HUDEP-2 (cell line): Measurements from ENCODE around the gene CST1.
"Not testable (repeated sequence)": the region's sequence is repeated elsewhere in the genome, so short reads cannot be mapped to it uniquely, and the experiment has no call there.

Experiments used
- DNase-seq, 76 experiments: peaks; one replicate each; lab custom pipeline; 2025; ENCODE audit not compliant: unreplicated experiment in 76 of 76; lab: John Stamatoyannopoulos, UW

Gene CST1

GRCh38 chr20:23756792-23757191, 6.1 kb upstream of the CST1 start:
- not testable (repeated sequence) for DNase-seq

GRCh38 chr20:23755131-23755611, 4.4 kb upstream of the CST1 start:
- DNase-seq, result not testable (repeated sequence)

- no peak for DNase-seq
Observed at GRCh38 chr20:23754731-23755130, 4.0 kb upstream of the CST1 start.

GRCh38 chr20:23753589-23753988, 2.9 kb upstream of the CST1 start:
- DNase-seq, result no peak

- DNase-seq, result no peak
Observed at GRCh38 chr20:23753194-23753548, 2.4 kb upstream of the CST1 start.

- no peak for DNase-seq
Observed at GRCh38 chr20:23752481-23753193, 1.9 kb upstream of the CST1 start.

GRCh38 chr20:23752019-23752418, 1.3 kb upstream of the CST1 start:
- DNase-seq, result no peak

- no peak for DNase-seq
Observed at GRCh38 chr20:23749746-23750145, 989 bp downstream of the CST1 start.

- DNase-seq, result not testable (repeated sequence)
Observed at GRCh38 chr20:23748975-23749374, 1.8 kb downstream of the CST1 start.

GRCh38 chr20:23747551-23747950, 3.2 kb downstream of the CST1 start:
- DNase-seq, result not testable (repeated sequence)

GRCh38 chr20:23747092-23747491, 3.6 kb downstream of the CST1 start:
- not testable (repeated sequence) for DNase-seq

GRCh38 chr20:23746321-23746720, 4.4 kb downstream of the CST1 start:
- DNase-seq, result no peak

GRCh38 chr20:23745247-23745646, 5.5 kb downstream of the CST1 start:
- DNase-seq, result no peak

- DNase-seq, result no peak
Observed at GRCh38 chr20:23744817-23745216, 5.9 kb downstream of the CST1 start.

- DNase-seq, result not testable (repeated sequence)
Observed at GRCh38 chr20:23735391-23735790, 15.3 kb downstream of the CST1 start.

- DNase-seq, result not testable (repeated sequence)
Observed at GRCh38 chr20:23734949-23735348, 15.8 kb downstream of the CST1 start.

GRCh38 chr20:23734440-23734839, 16.3 kb downstream of the CST1 start:
- not testable (repeated sequence) for DNase-seq

- DNase-seq, result no peak
Observed at GRCh38 chr20:23727016-23727415, 23.7 kb downstream of the CST1 start.

GRCh38 chr20:23725102-23725501, 25.6 kb downstream of the CST1 start:
- no peak for DNase-seq

- DNase-seq, result peak in 38 of 76 experiments; percentile 1 to 46 (median 18)
Observed at GRCh38 chr20:23723659-23724307, 27.0 kb downstream of the CST1 start.

GRCh38 chr20:23722851-23723250, 27.9 kb downstream of the CST1 start:
- DNase-seq, result not testable (repeated sequence)

- DNase-seq, result no peak
Observed at GRCh38 chr20:23721962-23722361, 28.8 kb downstream of the CST1 start.
